Activated CD8-positive, alpha-beta T cell treated with anti-CD3 and anti-CD28 coated beads, Interleukin-2, amount 10 ng/mL, durations not matched to agents 7 days and 5 days (primary cell): Measurements from ENCODE around the gene RNF213. TPM values are rescaled to one million over a fixed set of nuclear protein-coding genes. Genes with fewer than 3 reads are reported as not detected.
"Not testable (repeated sequence)": the region's sequence is repeated elsewhere in the genome, so short reads cannot be mapped to it uniquely, and the experiment has no call there.

Experiments
- ATAC-seq: fragments of 150-1000 bp; cut with Tn5 transposase; one replicate; pipeline ENCODE4 v1.10.0; 2021; ENCODE audit warnings: moderate library complexity
- CTCF ChIA-PET: fragments of 350-600 bp; sonication (Branson Sonifier 250); formaldehyde crosslinking; loops from one replicate; lab custom pipeline; 2021; ENCODE audit warnings: antibody characterized with exemption; lab: Charles Lee
- POLR2A ChIA-PET: fragments of 350-600 bp; sonication (Branson Sonifier 250); formaldehyde crosslinking; loops from one replicate; lab custom pipeline; 2021; ENCODE audit warnings: antibody characterized with exemption; lab: Charles Lee
- DNase-seq: peaks from one replicate; pipeline ENCODE4 v3.0.0-alpha.2; 2020
- H3K27ac Mint-ChIP-seq: one replicate; pipeline ENCODE4 v1.8.0; 2021; ENCODE audit warnings: mild to moderate bottlenecking, mixed read lengths
- H3K27me3 Mint-ChIP-seq: one replicate; pipeline ENCODE4 v1.8.0; 2021; ENCODE audit warnings: low read depth, mixed read lengths
- H3K36me3 Mint-ChIP-seq: one replicate; pipeline ENCODE4 v1.8.0; 2021; ENCODE audit warnings: low read depth, mixed read lengths
- H3K4me1 Mint-ChIP-seq: one replicate; pipeline ENCODE4 v1.8.0; 2021; ENCODE audit warnings: low read depth, mixed read lengths
- H3K4me3 Mint-ChIP-seq: one replicate; pipeline ENCODE4 v1.8.0; 2021; ENCODE audit warnings: mild to moderate bottlenecking, mixed read lengths
- H3K9me3 Mint-ChIP-seq: one replicate; pipeline ENCODE4 v1.8.0; 2022; ENCODE audit warnings: mixed read lengths; ENCODE audit not compliant: insufficient read depth
- total RNA-seq, 2 experiments: library from RNA; stranded (reverse); gene quantifications; one replicate each; pipeline ENCODE4 v1.2.3, GENCODE V29; 2021

Gene RNF213
- total RNA-seq, 2 experiments from 2014 or later, result 438 to 455 TPM

GRCh38 chr17:80275857-80276256 is 15.2 kb downstream of the RNF213 start:
- not testable (repeated sequence) for H3K4me3 Mint-ChIP-seq, ATAC-seq, DNase-seq, H3K27me3 Mint-ChIP-seq, H3K27ac Mint-ChIP-seq, H3K9me3 Mint-ChIP-seq
- CTCF ChIA-PET, result interaction anchor here (1.0 kb wide), 2 partner anchors 10 to 13 kb away, joined by 3 to 5 read pairs; no protein-coding TSS in a partner anchor
- POLR2A ChIA-PET, result interaction anchor here (1.4 kb wide), 1 partner anchor 9 kb away, joined by 3 read pairs; no protein-coding TSS in a partner anchor
- Mint-ChIP-seq H3K4me1 (peaks cover 43% of the 10 kb centered on the region), H3K36me3 (peaks cover 67% of the 10 kb centered on the region)

GRCh38 chr17:80277751-80278671 is 17.4 kb downstream of the RNF213 start:
- H3K36me3 Mint-ChIP-seq, result peaks cover 64% of the 10 kb centered on the region
- DNase-seq (no peak), ATAC-seq (peak; percentile 23)
- no peak overlapping the region for H3K4me3 Mint-ChIP-seq
- ChIA-PET POLR2A (interaction anchor here (0.6 to 0.7 kb wide), 2 partner anchors 127 to 133 kb away, joined by 3 read pairs; no protein-coding TSS in a partner anchor), CTCF (no interaction called here)
- no peaks in the 10 kb centered on the region for H3K9me3 Mint-ChIP-seq
- no peak overlapping the region for H3K27ac Mint-ChIP-seq
- no peaks in the 10 kb centered on the region for H3K27me3 Mint-ChIP-seq
- H3K4me1 Mint-ChIP-seq, result peaks cover 30% of the 10 kb centered on the region

GRCh38 chr17:80279895-80280294 is 19.2 kb downstream of the RNF213 start:
- CTCF ChIA-PET, result no interaction called here
- Mint-ChIP-seq H3K9me3 (no peaks in the 10 kb centered on the region), H3K4me1 (peaks cover 19% of the 10 kb centered on the region), H3K27ac (no peak overlapping the region), H3K4me3 (no peak overlapping the region), H3K27me3 (no peaks in the 10 kb centered on the region), H3K36me3 (peaks cover 61% of the 10 kb centered on the region)
- no peak for ATAC-seq
- POLR2A ChIA-PET, result interaction anchor here (1.1 to 1.2 kb wide), 4 partner anchors 11 to 178 kb away, joined by 3 to 4 read pairs (median 3); partner anchors contain the start of gene GAA
- no peak for DNase-seq

- no peak overlapping the region for H3K4me3 Mint-ChIP-seq
- ChIA-PET CTCF (no interaction called here), POLR2A (no interaction called here)
- no peak for DNase-seq
- no peak for ATAC-seq
- no peaks in the 10 kb centered on the region for H3K27me3 Mint-ChIP-seq
- peaks cover 61% of the 10 kb centered on the region for H3K36me3 Mint-ChIP-seq
- H3K27ac Mint-ChIP-seq, result no peak overlapping the region
- no peaks in the 10 kb centered on the region for H3K9me3 Mint-ChIP-seq
- peaks cover 11% of the 10 kb centered on the region for H3K4me1 Mint-ChIP-seq
These were observed 20.9 kb downstream of the RNF213 start for GRCh38 chr17:80281516-80281915.

- Mint-ChIP-seq H3K27ac (peak overlapping the region; percentile 20), H3K27me3 (no peaks in the 10 kb centered on the region), H3K4me3 (no peak overlapping the region), H3K9me3 (no peaks in the 10 kb centered on the region), H3K4me1 (peaks cover 3% of the 10 kb centered on the region), H3K36me3 (peaks cover 60% of the 10 kb centered on the region)
- no peak for DNase-seq
- POLR2A ChIA-PET, result interaction anchor here (0.5 to 1.2 kb wide), 3 partner anchors 10 to 282 kb away, joined by 3 to 4 read pairs (median 3); no protein-coding TSS in a partner anchor
- no peak for ATAC-seq
- CTCF ChIA-PET, result no interaction called here
These were observed 22.6 kb downstream of the RNF213 start for GRCh38 chr17:80283116-80283852.

- POLR2A ChIA-PET, result interaction anchor here (1.2 kb wide), 2 partner anchors 8 to 9 kb away, joined by 3 read pairs; no protein-coding TSS in a partner anchor
- CTCF ChIA-PET, result no interaction called here
- H3K27me3 Mint-ChIP-seq, result no peaks in the 10 kb centered on the region
- ATAC-seq, result peak; percentile 9
- peaks cover 8% of the 10 kb centered on the region for H3K4me1 Mint-ChIP-seq
- H3K9me3 Mint-ChIP-seq, result no peaks in the 10 kb centered on the region
- peak overlapping the region; percentile 9 for H3K27ac Mint-ChIP-seq
- no peak for DNase-seq
- no peak overlapping the region for H3K4me3 Mint-ChIP-seq
- H3K36me3 Mint-ChIP-seq, result peaks cover 60% of the 10 kb centered on the region
These were observed 24.0 kb downstream of the RNF213 start for GRCh38 chr17:80284631-80285030.

GRCh38 chr17:80285237-80285920 is 24.7 kb downstream of the RNF213 start:
- H3K27ac Mint-ChIP-seq, result no peak overlapping the region
- CTCF ChIA-PET, result no interaction called here

GRCh38 chr17:80286638-80286960 is 25.9 kb downstream of the RNF213 start:
- Mint-ChIP-seq H3K4me3 (no peak overlapping the region), H3K9me3 (no peaks in the 10 kb centered on the region), H3K27me3 (no peaks in the 10 kb centered on the region), H3K27ac (no peak overlapping the region), H3K4me1 (peaks cover 12% of the 10 kb centered on the region), H3K36me3 (peaks cover 61% of the 10 kb centered on the region)
- POLR2A ChIA-PET, result interaction anchor here (0.7 kb wide), 1 partner anchor 77 kb away, joined by 3 read pairs; no protein-coding TSS in a partner anchor
- ATAC-seq, result no peak
- CTCF ChIA-PET, result no interaction called here
- DNase-seq, result no peak

More at GRCh38 chr17:80285237-80285920, 24.7 kb downstream of the RNF213 start:
- Mint-ChIP-seq H3K9me3 (no peaks in the 10 kb centered on the region), H3K36me3 (peaks cover 60% of the 10 kb centered on the region), H3K4me3 (no peak overlapping the region), H3K27me3 (no peaks in the 10 kb centered on the region), H3K4me1 (peaks cover 8% of the 10 kb centered on the region)
- POLR2A ChIA-PET, result interaction anchor here (1.2 kb wide), 1 partner anchor 10 kb away, joined by 3 read pairs; no protein-coding TSS in a partner anchor
- ATAC-seq, result no peak
- DNase-seq, result no peak

GRCh38 chr17:80287038-80287437 is 26.4 kb downstream of the RNF213 start:
- CTCF ChIA-PET, result no interaction called here
- POLR2A ChIA-PET, result interaction anchor here (0.7 kb wide), 1 partner anchor 77 kb away, joined by 3 read pairs; no protein-coding TSS in a partner anchor
- ATAC-seq (no peak), DNase-seq (no peak)
- Mint-ChIP-seq H3K9me3 (no peaks in the 10 kb centered on the region), H3K36me3 (peaks cover 65% of the 10 kb centered on the region), H3K27me3 (no peaks in the 10 kb centered on the region), H3K4me1 (peaks cover 12% of the 10 kb centered on the region), H3K4me3 (no peak overlapping the region), H3K27ac (no peak overlapping the region)

GRCh38 chr17:80287806-80288567 is 27.3 kb downstream of the RNF213 start:
- ATAC-seq (no peak), DNase-seq (no peak)
- Mint-ChIP-seq H3K4me3 (no peak overlapping the region), H3K4me1 (peaks cover 13% of the 10 kb centered on the region), H3K27me3 (no peaks in the 10 kb centered on the region), H3K9me3 (no peaks in the 10 kb centered on the region), H3K36me3 (peaks cover 68% of the 10 kb centered on the region), H3K27ac (peak overlapping the region; percentile 46)
- POLR2A ChIA-PET, result interaction anchor here (1.0 kb wide), 1 partner anchor 22 kb away, joined by 3 read pairs; no protein-coding TSS in a partner anchor
- CTCF ChIA-PET, result no interaction called here
